HG03565 (cell line): ENCODE results near the gene ERCC6L2.

Source experiments
- ATAC-seq: cut with Tn5 transposase; IDR thresholded peaks from one replicate; pipeline ENCODE4 v1.9.1; 2021; ENCODE audit warnings: mild to moderate bottlenecking, moderate library complexity; ENCODE audit not compliant: unreplicated experiment

Gene ERCC6L2, protein sequence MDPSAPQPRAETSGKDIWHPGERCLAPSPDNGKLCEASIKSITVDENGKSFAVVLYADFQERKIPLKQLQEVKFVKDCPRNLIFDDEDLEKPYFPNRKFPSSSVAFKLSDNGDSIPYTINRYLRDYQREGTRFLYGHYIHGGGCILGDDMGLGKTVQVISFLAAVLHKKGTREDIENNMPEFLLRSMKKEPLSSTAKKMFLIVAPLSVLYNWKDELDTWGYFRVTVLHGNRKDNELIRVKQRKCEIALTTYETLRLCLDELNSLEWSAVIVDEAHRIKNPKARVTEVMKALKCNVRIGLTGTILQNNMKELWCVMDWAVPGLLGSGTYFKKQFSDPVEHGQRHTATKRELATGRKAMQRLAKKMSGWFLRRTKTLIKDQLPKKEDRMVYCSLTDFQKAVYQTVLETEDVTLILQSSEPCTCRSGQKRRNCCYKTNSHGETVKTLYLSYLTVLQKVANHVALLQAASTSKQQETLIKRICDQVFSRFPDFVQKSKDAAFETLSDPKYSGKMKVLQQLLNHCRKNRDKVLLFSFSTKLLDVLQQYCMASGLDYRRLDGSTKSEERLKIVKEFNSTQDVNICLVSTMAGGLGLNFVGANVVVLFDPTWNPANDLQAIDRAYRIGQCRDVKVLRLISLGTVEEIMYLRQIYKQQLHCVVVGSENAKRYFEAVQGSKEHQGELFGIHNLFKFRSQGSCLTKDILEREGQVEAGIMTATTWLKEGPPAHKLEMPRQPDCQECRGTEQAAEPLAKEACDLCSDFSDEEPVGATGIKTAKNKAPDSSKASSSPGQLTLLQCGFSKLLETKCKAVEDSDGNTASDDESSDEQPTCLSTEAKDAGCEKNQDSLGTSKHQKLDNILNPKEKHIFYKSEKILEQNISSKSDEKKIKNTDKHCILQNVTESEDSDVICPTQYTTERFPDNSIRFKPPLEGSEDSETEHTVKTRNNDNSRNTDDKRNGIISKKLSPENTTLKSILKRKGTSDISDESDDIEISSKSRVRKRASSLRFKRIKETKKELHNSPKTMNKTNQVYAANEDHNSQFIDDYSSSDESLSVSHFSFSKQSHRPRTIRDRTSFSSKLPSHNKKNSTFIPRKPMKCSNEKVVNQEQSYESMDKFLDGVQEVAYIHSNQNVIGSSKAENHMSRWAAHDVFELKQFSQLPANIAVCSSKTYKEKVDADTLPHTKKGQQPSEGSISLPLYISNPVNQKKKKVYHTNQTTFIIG (N-terminal part only)

DNA sequence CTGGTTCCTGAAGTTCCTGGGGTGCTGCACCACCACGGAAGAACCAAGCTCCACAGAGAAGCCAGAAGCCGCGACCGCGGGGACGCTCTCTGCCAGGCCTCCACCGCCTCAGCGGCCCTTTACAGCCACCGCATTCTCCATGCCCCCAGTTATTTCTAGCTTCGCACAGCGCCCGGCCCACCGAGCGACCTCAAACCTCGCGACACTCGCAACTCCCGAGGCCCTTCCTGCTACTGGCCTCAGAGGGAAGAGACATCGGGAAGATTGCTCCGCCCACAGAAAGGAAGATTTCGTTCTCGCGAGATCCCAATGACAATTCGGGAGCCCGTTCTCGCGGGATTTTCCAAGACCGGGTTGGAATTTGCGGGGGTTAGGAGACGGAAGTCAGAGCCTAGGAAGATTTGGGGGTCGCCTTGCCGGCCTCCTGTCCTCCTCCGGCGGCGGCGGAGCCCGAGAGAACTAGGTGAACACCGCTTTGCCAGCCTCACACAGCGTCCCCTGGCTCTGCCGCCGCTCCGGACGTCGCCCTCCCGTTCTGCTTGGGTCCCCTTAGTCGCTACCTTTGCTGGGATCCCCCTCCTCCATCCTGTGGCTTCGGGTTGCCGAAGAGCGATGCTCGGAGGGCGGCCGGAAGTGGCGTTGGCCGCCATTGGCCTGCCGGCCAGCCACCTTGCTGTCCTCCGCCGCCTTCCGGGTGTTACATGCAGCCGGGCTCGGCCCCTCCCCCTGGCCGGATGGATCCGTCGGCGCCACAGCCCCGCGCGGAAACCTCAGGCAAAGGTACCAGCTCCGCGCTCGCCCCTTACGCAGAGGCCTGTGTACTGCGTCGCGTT lies at the start of gene ERCC6L2:
Gene ERCC6L2 (plus strand): TSS at position 387 of the 833 bp plus-strand sequence. CDS start 348 bp downstream, at position 735.
- peak; percentile 74 for ATAC-seq

DNA sequence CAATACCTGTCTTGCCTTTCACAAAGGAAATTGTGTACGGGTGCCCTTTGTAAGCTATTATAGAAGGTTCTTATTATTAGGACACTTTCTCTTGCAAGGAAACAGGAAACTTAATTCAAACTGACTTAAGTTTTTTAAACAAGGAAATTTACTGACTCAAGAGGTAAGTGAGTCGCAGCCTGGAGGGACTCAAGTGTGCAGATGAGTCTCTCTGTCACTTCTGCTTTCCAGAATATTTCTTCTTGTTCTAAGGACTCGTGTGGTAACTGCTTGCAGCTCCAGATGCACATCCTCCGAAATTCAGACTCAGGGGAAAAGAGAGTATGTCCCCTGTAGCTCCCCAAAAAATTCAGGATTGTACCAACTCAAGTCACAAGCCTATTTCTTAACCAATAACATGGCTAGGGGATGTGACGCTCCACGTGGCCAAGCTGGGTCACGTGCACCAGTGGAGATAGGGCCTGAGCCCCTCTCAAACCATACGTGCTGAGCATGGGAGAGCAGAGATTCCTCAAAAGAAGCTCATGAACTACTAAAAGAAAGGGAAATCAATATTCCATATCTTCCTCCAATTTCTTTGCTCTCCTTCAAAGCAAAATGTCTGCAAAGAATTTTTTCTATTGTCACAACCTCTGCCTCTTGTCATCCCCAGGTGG lies 49.2 kb upstream of the ERCC6L2 start:
- ATAC-seq, result no peak

DNA sequence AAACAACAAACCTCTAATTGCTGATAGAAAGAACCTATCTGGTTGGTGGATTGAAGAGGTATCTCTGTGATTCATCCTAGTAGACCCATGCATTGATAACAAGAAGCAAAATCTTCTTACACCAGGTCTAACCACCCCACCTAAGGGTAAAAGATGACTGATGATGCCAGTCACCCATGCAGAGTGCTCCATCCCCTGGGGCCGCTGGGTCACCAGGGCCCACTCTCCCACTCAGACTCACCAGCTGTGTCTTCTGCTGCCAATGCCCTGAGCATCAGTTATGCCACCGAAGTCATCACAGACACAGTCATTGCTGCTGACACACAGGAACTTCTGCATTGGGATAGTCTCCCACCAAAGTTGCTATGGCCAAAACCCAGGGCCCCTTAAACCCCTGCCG lies 44.7 kb upstream of the ERCC6L2 start:
- no peak for ATAC-seq

DNA sequence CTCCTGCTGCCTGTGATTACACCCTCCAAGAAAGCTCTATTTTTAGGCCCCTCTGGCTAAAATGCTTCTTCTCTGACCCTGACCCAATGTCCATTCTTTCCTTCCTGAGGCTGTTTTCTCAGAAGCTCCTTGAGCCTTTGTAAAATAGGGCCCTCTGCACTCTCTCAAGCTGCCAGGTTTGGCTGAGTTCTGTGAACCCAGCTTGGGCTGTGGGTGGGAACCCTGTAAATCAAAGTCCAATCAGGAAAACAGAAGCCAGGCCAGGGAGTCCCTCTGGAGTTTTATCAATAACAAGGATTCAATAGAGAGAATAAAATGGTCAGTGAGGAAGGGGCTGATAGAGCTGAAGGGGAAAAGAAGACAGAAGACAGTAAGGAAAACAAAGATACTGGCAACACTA lies 43.7 kb upstream of the ERCC6L2 start:
- ATAC-seq, result no peak

DNA sequence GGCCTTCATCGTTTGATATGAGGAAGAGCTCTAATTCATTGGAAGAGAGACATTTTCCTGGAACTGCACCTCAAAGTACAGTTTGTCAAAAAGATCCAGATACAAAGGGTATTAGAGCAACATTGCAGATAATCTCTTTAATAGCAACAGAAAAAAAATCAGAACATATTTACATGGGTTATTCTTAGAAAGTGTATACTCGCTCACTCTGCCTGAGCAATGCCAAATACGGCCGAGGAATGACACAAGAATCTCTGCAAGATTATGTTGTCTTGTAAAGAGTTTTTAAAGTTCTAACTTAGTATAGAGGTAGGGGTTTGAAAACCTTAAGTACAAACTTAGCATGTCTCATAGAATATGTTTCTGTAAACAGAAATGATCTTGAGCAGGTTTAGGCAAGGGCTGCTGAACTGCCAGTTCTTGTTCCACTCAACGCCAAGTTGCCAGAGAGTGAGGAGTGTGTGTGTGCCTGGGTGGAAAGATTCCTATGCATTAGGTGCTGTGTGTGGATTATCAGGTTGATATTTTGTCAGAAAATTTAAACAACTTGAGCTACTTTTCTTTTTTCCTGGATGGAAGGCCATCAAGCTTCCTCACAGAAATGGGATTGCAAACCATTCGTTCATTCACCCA lies 41.8 kb upstream of the ERCC6L2 start:
- no peak for ATAC-seq

DNA sequence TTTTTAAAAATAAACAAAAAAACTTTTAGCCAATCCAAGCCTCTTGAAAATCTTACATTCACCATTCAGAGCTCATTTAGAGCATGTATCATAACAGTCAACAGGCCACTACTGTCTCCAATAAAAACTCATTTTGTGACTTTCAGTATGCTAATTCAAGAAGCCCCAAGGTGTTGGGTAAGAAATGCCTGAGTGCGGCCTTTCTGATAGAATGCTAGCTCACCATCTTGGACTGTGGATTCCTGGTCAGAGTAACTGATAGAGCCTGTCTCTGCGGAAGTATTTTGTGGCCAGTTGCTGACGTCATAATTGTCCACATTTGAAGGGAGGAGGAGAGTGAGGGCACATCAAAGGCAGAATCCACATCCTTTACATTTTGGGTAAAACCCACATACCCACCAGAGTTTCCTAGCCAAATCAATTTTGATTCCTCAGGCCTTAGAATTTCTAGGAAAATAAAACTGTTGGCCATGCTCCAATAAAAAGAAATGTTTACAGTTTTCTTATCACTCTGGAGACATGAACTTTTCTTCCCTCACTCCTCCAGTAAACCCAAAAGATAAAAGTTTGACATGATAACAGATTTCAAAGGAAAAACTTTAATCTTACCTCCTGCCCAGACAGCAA lies 41.1 kb upstream of the ERCC6L2 start:
- no peak for ATAC-seq

DNA sequence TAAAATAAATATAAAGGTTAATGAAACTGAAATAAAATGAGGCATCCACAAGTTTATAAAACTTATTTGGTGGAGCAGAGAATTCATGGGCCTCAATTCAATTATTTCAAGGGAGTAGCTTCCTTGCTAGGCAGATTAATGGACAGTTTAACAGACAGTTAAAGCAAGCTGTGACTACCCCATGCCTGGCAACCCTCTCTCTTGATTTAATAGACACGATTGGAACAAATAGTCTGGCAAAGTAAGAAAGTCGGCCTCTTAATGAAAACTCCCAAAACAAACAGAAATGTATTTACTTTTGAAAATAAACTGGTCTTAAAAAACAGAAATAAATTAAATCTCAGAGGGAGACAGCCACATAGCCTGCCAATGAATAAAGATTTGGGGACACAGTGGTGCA lies 40.1 kb upstream of the ERCC6L2 start:
- no peak for ATAC-seq

DNA sequence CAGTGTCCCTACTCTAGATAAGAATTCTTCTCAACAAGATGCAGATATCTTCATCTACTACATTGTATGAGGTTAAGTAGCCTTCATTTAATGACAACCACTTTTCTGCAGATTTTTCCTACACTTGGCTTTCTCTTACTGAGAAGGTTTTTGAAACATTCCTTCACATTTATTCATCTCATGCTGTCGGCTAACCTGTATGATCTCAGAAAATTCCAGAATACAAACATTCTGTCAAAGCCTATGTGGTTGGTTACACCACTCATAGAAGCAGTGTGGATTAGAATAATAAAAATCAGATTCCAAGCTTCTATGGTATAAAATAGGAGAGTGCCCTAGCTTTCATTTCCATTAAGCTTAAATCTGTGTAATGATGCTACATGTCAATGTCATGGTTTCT lies 39.4 kb upstream of the ERCC6L2 start:
- ATAC-seq, result no peak

DNA sequence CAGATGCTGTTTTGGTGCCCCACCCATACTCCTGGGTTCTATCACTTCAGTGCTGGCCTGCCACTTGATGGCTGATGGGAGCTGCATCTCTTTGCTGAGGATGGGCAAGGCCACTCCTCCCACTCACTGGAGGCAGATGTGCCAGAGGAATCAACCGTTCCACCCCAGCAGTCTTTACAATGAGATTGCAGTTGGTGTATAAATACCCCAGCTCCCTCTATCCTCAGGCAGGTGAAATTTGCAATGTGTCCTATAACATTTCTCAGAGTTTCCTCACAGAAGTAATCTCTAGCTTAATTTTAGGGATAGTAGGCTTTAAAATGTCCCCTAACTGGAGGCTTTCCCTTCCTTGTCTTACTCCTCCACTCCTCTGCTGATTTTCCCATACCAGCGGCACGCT lies 36.5 kb upstream of the ERCC6L2 start:
- ATAC-seq, result no peak

DNA sequence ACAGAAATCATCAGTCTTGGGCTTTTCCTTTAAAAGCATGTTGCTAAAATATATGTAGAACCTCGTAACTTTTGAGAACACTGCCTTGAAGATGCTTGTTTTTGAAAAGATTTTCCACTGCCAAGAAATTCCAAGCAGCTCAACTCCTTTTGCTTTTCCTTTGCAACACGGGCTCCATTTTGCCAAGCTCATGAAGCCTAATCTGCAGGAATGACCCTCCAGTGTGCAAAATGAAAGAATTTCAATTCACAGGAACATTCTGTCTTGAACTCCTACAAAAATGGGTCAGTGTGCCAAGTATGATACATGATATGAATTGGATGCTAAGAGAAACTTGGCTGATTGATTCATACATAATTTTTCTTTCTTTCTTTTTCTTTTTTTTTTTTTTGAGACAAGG lies 35.4 kb upstream of the ERCC6L2 start:
- ATAC-seq, result no peak

DNA sequence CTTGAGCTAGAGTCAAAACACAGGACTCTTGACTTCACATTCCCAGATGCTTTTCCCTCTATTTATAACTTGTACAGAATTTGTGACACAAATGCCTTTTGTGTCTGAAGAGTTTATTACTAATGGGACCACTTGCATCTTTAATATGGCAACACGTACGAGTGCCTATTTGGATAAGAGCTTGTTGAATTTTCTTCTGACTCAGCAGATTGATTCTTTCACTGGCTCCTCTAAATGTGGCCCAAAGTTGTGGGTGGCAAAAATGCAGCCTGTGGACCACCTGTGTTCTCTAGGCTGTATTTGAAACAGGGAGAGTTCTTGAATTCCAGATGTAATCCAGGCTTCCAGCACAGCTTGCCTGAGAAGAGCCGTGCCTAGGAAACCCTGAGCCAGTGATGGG lies 34.1 kb upstream of the ERCC6L2 start:
- no peak for ATAC-seq

DNA sequence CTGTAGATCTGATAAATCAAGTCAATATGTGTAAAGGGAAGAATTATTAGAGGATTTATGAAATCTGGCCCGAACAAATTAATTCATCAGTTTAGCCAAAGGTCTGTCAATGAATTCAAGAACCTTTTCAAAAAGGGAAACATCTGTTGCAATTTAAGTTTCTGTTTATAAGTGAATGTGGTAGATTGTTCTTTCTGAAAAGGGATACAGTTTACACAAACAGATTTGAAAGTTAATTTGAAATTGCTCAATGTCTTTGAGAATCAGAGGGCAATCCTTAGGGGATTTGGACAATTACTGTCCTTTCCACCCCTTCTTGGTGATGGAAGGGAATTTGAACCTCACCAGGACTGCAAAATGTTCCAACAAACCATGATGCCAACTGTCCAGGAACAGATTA lies 29.7 kb upstream of the ERCC6L2 start:
- no peak for ATAC-seq

DNA sequence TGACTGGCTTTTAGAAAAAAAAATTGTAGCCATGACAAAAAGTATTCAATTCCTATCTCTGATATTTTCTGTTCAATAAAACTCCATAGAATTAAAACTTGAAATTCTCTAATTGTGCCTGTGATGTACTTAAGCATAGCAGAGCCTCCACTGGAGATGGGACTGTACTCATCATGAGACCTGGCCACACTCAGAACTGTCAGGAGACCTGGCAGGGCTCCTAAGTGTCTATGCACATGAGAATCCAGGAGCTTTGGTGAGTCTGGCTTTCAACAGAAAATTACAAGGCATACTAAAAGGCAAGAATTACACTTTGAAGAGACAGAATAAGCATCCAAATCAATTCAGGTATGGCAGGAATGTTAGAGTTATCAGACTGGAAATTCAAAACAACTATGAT lies 26.7 kb upstream of the ERCC6L2 start:
- no peak for ATAC-seq

DNA sequence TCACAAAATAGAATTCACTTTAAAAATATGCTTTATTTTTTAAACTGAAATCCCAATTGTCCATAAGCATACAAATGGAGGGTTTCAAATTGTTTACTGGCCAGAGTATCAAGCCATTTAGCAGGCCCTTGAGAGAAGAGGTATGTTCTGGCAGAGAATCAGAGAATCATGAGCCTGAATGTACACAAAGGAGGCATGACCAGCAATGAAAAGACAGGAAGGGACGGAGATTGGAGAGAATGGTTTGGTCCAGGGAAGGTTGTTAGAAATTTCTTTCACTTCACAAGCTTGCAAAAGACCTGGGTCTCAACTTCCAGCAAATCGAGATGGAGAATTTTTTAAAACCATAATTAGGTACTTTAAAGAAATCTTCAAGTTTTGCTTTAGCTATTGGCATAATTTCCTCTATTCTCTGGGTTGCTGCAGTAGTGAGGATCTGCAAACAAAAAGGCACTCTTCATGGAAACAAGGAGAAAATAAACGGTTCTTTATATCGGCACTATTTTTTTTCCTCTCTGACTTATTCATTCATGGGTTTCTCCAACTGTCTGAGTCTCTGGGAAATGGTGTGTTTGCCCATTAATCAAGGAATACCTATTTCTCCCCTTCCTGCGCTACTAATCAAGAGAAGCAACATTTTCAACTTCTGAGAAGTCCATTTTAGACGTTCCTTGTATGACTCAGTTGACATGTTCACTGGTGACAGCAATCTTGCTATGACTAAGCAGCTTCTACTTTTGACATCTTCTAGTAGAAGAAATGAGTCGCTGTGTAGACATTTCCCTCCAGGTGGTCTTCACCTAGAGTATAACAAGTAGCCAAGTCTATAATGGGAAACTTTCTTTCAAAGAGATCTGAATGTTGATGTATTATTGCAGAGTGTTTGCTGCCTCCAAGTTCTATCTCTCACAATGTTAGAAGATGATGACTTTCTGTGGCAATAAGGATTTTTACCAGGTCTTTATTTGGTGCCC lies 23.1 kb upstream of the ERCC6L2 start:
- ATAC-seq, result peak; percentile 96

DNA sequence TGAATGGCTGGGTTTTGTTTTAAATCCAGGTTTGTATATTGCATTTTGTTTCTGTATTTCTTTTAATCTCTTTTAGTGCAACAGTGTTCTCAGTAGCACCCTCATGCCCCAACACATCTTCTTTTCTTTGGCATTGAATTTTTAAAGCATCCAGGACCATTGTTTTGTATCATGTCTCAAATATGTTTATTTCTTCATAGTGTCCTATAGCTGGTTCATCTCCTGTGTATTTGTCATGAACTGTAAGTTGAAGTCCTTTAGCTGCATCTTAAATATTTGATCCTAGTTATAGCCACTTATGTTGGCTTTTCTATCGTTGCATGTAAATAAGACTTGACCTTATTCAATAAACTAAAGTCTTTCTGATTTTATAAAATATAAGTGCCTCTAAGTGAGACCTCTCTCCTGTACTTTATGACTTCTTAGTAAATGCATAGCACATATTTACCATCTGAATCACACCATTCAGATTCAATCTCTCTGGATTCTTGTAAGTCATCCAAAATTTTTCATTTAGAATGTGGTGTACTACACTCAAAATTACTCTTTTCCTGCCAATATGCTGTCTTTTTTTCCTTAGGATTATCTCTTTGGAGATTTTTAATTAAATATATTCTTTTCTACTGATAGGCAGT lies 21.0 kb upstream of the ERCC6L2 start:
- no peak for ATAC-seq

DNA sequence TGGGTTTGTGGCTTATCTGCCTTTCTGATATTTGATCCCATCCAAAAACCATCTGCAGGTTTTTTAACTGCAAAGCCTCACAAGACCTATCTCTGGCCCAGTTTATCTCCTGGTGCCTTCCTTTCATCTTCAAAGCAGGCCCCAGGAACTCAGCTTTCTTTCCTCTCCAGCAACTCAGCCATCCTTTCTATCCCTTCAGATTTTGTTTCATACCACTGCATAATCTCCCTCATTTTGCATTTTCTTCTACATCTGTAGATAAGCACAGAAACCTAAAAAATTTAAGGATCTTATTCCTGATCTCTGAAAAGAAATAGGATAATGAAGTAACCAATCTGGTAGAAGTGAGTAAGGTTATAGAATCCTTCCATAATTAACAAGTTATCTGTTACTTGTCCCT lies 19.5 kb upstream of the ERCC6L2 start:
- no peak for ATAC-seq

DNA sequence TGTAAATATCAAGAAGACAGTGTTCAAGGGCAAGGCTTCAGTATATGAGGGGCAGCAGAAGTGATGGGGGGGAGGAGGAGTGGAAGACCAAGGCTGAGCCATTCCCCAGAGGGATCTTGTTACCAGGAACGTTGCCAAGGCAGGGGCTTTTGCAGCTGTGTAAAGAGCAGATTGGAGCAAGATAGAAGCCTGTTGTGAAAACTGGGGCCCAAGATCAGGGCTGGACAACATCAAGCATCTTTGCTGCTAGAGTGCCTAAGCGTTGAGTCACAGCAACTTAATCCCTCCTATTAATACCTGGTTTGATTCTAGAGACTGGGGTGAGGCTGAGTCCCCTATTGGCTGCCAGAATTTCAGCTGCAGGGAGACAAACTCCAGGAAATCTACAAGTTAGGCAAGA lies 18.4 kb upstream of the ERCC6L2 start:
- no peak for ATAC-seq
